ENCODE results near the gene BEST1.

DNA sequence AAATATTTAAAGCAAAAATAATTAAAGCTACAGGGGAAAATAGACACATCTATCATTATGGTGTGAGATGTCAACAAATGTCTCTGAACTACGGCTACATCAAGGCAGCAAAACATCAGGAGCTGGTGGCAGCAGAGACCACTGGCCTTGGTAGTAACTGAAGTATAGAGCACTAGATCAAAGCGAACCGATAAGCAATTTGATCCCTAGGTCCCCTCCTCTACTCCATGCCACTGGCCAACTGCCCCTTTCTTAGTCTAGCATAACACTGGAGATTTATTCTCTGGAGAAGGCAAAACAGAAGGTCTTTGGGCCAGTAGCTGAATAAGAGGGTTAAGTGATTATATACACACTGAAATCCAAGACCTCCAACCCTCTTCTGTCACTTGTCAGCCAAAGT lies 19.2 kb upstream of the BEST1 start:
- TF ChIP-seq, protein P1, sequence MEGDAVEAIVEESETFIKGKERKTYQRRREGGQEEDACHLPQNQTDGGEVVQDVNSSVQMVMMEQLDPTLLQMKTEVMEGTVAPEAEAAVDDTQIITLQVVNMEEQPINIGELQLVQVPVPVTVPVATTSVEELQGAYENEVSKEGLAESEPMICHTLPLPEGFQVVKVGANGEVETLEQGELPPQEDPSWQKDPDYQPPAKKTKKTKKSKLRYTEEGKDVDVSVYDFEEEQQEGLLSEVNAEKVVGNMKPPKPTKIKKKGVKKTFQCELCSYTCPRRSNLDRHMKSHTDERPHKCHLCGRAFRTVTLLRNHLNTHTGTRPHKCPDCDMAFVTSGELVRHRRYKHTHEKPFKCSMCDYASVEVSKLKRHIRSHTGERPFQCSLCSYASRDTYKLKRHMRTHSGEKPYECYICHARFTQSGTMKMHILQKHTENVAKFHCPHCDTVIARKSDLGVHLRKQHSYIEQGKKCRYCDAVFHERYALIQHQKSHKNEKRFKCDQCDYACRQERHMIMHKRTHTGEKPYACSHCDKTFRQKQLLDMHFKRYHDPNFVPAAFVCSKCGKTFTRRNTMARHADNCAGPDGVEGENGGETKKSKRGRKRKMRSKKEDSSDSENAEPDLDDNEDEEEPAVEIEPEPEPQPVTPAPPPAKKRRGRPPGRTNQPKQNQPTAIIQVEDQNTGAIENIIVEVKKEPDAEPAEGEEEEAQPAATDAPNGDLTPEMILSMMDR (conservative IDR thresholded peaks at IDR 0.05), result no peak
- TF ChIP-seq ZFX (IDR thresholded peaks at IDR 0.05), result no peak

Data from C4-2B (cell line).